ENCODE data around the gene BCAP31.
A peak's percentile ranks its signal among the peaks of the same experiment; 100 is the strongest.

GRCh38 chrX:153735274-153735673 is 11.1 kb upstream of the BCAP31 start:
- TF ChIP-seq CTCF (conservative IDR thresholded peaks at IDR 0.05; ENCODE audit: low read length): peak; percentile 53; the same call in 1 of the 2 replicates
- no peak for TF ChIP-seq EZH2phosphoT487 (IDR thresholded peaks at IDR 0.05; ENCODE audit: borderline replicate concordance, low read depth, low read length)

All from OCI-LY7 (cell line).